ENCODE results near the gene KCNMA1. TPM values are rescaled to one million over a fixed set of nuclear protein-coding genes. Genes with fewer than 3 reads are reported as not detected.

KCNMA1 gene
- total and polyA plus RNA-seq, 2 donors (not counting 1 experiment from before 2014, with no cell fraction given): 0.82 to 3.1 TPM

DNA sequence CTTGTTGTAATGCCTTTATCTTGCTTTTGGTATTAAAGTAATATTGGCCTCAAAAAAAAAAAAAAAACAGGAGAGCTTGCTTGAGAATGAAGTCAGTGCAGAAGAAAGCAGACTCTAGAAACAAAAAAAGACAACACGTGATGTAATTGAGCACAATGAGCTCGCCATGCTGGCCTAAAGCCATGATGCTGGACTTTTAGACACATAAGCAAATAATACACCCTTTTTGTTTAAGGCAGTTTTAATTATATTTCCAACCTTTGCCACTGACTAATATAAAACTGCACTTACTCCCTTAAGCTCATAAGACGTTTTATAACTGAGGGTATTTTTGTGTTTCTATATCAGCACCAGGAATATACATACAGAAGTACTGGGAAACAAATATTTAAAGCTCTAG, 798.3 kb downstream of the KCNMA1 start:
- Histone ChIP-seq H3K9ac (ENCODE audit: low read length) (no peak overlapping the region), H3K27me3 (replicated peaks in 1 of 4; ENCODE audit: control extremely low read depth in 1 of 4, control insufficient read depth in 3 of 4, insufficient read depth in 4 of 4, low read length in 3 of 4) (peaks cover 0 to 4% (median 0%) of the 10 kb centered on the region in 4 experiments), H3K79me2 (ENCODE audit: control insufficient read depth, insufficient read depth, low read length) (no peaks in the 10 kb centered on the region), H3K4me2 (replicated peaks; ENCODE audit: low read depth, low read length, poor library complexity, severe bottlenecking) (no peak overlapping the region), H3K9me3 (ENCODE audit: control extremely low read depth in 1 of 3, control insufficient read depth in 2 of 3, insufficient read depth in 1 of 3, low read length in 2 of 3) (peaks cover 0 to 5% (median 0%) of the 10 kb centered on the region in 3 donors), H2AFZ (ENCODE audit: insufficient read depth, low read depth, low read length, poor library complexity, severe bottlenecking) (no peak overlapping the region), H4K20me1 (ENCODE audit: control insufficient read depth, insufficient read depth, low read length, poor library complexity, severe bottlenecking) (no peaks in the 10 kb centered on the region), H3K27ac (ENCODE audit: low read length in 2 of 2) (no peak overlapping the region), H3K4me1 (ENCODE audit: control insufficient read depth in 2 of 2, insufficient read depth in 2 of 2, low read length in 2 of 2) (no peaks in the 10 kb centered on the region), H3K4me3 (ENCODE audit: control extremely low read depth in 1 of 5, extremely low read depth in 1 of 5, insufficient read depth in 1 of 5, low read depth in 2 of 5, low read length in 4 of 5) (no peak overlapping the region), H3K36me3 (replicated peaks in 1 of 2; ENCODE audit: control extremely low read depth in 1 of 2, control insufficient read depth in 1 of 2, extremely low read depth in 1 of 2, insufficient read depth in 2 of 2, low read length in 1 of 2) (no peaks in the 10 kb centered on the region)
- WGBS (ENCODE audit: insufficient coverage): 93% methylated on average over 2 of the region's 3 CpGs
- ChIA-PET CTCF (interaction anchor here (0.8 kb wide), 1 partner anchor 14 kb away, joined by 5 read pairs; no protein-coding TSS in a partner anchor), POLR2A (no interaction called here)
- TF ChIP-seq, protein P1, sequence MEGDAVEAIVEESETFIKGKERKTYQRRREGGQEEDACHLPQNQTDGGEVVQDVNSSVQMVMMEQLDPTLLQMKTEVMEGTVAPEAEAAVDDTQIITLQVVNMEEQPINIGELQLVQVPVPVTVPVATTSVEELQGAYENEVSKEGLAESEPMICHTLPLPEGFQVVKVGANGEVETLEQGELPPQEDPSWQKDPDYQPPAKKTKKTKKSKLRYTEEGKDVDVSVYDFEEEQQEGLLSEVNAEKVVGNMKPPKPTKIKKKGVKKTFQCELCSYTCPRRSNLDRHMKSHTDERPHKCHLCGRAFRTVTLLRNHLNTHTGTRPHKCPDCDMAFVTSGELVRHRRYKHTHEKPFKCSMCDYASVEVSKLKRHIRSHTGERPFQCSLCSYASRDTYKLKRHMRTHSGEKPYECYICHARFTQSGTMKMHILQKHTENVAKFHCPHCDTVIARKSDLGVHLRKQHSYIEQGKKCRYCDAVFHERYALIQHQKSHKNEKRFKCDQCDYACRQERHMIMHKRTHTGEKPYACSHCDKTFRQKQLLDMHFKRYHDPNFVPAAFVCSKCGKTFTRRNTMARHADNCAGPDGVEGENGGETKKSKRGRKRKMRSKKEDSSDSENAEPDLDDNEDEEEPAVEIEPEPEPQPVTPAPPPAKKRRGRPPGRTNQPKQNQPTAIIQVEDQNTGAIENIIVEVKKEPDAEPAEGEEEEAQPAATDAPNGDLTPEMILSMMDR (IDR thresholded peaks at IDR 0.05): no peak
- TF ChIP-seq EZH2 (IDR thresholded peaks at IDR 0.05; ENCODE audit: borderline replicate concordance, insufficient read depth, low read depth, low read length, poor library complexity, severe bottlenecking): no peak
- no peak overlapping the region for H3K4me3 Mint-ChIP-seq
- H3K27ac Mint-ChIP-seq: no peak overlapping the region
- DNase-seq (no peak), ATAC-seq (ENCODE audit: low read depth) (no peak)
- H3K4me1 Mint-ChIP-seq: no peaks in the 10 kb centered on the region
- intact Hi-C loops (cut with micrococcal nuclease): no loop called here
- H3K9me3 Mint-ChIP-seq (ENCODE audit: insufficient read depth): no peaks in the 10 kb centered on the region
- peaks cover 19% of the 10 kb centered on the region for H3K27me3 Mint-ChIP-seq

DNA sequence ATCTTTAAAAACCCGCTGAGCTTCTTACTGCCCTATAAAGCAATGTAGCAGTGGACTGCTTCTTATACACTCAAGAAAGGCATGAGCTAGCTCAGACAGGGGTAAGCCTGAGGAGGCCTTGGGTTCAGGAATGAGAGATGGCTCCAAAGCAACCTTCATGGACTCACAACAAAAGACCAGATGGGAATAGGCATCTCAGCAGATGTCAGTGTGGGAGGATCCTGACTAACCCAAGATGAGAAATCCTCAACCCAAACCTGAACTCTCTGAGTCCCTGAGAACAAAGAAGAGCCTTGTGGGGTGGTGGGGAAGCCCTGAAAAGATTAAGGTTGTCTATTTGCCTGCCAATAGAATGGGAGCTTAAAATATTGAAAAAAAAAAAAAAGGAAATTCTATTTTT, 807.4 kb downstream of the KCNMA1 start:
- Histone ChIP-seq H4K20me1 (ENCODE audit: control insufficient read depth, insufficient read depth, low read length, poor library complexity, severe bottlenecking) (no peaks in the 10 kb centered on the region), H3K4me2 (replicated peaks; ENCODE audit: low read depth, low read length, poor library complexity, severe bottlenecking) (no peak overlapping the region), H3K79me2 (ENCODE audit: control insufficient read depth, insufficient read depth, low read length) (no peaks in the 10 kb centered on the region), H3K27me3 (replicated peaks in 1 of 4; ENCODE audit: control extremely low read depth in 1 of 4, control insufficient read depth in 3 of 4, insufficient read depth in 4 of 4, low read length in 3 of 4) (no peaks in the 10 kb centered on the region), H2AFZ (ENCODE audit: insufficient read depth, low read depth, low read length, poor library complexity, severe bottlenecking) (no peak overlapping the region), H3K4me1 (ENCODE audit: control insufficient read depth in 2 of 2, insufficient read depth in 2 of 2, low read length in 2 of 2) (no peaks in the 10 kb centered on the region), H3K4me3 (ENCODE audit: control extremely low read depth in 1 of 5, extremely low read depth in 1 of 5, insufficient read depth in 1 of 5, low read depth in 2 of 5, low read length in 4 of 5) (no peak overlapping the region), H3K9me3 (ENCODE audit: control extremely low read depth in 1 of 3, control insufficient read depth in 2 of 3, insufficient read depth in 1 of 3, low read length in 2 of 3) (no peaks in the 10 kb centered on the region), H3K27ac (ENCODE audit: low read length in 2 of 2) (no peak overlapping the region), H3K36me3 (replicated peaks in 1 of 2; ENCODE audit: control extremely low read depth in 1 of 2, control insufficient read depth in 1 of 2, extremely low read depth in 1 of 2, insufficient read depth in 2 of 2, low read length in 1 of 2) (no peaks in the 10 kb centered on the region), H3K9ac (ENCODE audit: low read length) (no peak overlapping the region)
- H3K27ac Mint-ChIP-seq: no peak overlapping the region
- CTCF ChIA-PET: no interaction called here
- no peaks in the 10 kb centered on the region for H3K4me1 Mint-ChIP-seq
- intact Hi-C loops (cut with micrococcal nuclease): no loop called here
- WGBS (ENCODE audit: insufficient coverage): no CpG with 5 or more reads among the region's 1 CpG
- POLR2A ChIA-PET: no interaction called here
- ATAC-seq (ENCODE audit: low read depth) (no peak), DNase-seq (no peak)
- H3K27me3 Mint-ChIP-seq: peaks cover 15% of the 10 kb centered on the region
- no peaks in the 10 kb centered on the region for H3K9me3 Mint-ChIP-seq (ENCODE audit: insufficient read depth)
- H3K4me3 Mint-ChIP-seq: no peak overlapping the region
- TF ChIP-seq, protein P1 (IDR thresholded peaks at IDR 0.05): no peak
- no peak for TF ChIP-seq EZH2 (IDR thresholded peaks at IDR 0.05; ENCODE audit: borderline replicate concordance, insufficient read depth, low read depth, low read length, poor library complexity, severe bottlenecking)

Data from B cell (primary cell).